Ovary (tissue), 3 donors: ENCODE data around the gene PSTPIP1.
A peak's percentile ranks its signal among the peaks of the same experiment; 100 is the strongest.

ENCODE experiments used
- EP300 ChIP-seq: sonication (generic); formaldehyde crosslinking; IDR thresholded peaks from one replicate; pipeline ENCODE4 v1.6.1; 2017; ENCODE audit warnings: antibody characterized with exemption
- POLR2A ChIP-seq: fragments of 450-650 bp; IDR thresholded peaks from one replicate; pipeline ENCODE4 v1.6.1; 2017; ENCODE audit warnings: antibody characterized with exemption, mild to moderate bottlenecking, moderate library complexity
- TF ChIP-seq, protein P1 (sequence below), 3 donors: fragments of 450-650 bp in 2 of 3; fragments of 200-600 bp in 1 of 3; IDR thresholded peaks; one replicate each; pipeline versions ENCODE4 v1.5.1 to v1.8.0; 2016 to 2022; ENCODE audit warnings: antibody characterized with exemption in 3 of 3, mild to moderate bottlenecking in 1 of 3
- donor health status: DM: no; HTN: no; CAD: no.

GRCh38 chr15:77070495-77071304, 75.8 kb downstream of the PSTPIP1 start, which contains the start of gene TSPAN3:
- TF ChIP-seq, protein P1, sequence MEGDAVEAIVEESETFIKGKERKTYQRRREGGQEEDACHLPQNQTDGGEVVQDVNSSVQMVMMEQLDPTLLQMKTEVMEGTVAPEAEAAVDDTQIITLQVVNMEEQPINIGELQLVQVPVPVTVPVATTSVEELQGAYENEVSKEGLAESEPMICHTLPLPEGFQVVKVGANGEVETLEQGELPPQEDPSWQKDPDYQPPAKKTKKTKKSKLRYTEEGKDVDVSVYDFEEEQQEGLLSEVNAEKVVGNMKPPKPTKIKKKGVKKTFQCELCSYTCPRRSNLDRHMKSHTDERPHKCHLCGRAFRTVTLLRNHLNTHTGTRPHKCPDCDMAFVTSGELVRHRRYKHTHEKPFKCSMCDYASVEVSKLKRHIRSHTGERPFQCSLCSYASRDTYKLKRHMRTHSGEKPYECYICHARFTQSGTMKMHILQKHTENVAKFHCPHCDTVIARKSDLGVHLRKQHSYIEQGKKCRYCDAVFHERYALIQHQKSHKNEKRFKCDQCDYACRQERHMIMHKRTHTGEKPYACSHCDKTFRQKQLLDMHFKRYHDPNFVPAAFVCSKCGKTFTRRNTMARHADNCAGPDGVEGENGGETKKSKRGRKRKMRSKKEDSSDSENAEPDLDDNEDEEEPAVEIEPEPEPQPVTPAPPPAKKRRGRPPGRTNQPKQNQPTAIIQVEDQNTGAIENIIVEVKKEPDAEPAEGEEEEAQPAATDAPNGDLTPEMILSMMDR (IDR thresholded peaks at IDR 0.05) = no peak
- peak; percentile 84 for TF ChIP-seq POLR2A
- TF ChIP-seq EP300 = no peak
